Measurements from ENCODE around the gene SYN1. TPM values are rescaled to one million over a fixed set of nuclear protein-coding genes. Genes with fewer than 3 reads are reported as not detected.
"Not testable (repeated sequence)": the region's sequence is repeated elsewhere in the genome, so short reads cannot be mapped to it uniquely, and the experiment has no call there.

Gene SYN1
- polyA plus RNA-seq: 0.07 to 0.36 TPM in 2 of 3 replicates, not detected in the other
- polyA plus RNA-seq (2011; ENCODE audit: low read depth): 0.49 TPM
- 0.34 and 0.56 TPM in 2 replicates for polyA plus RNA-seq (2011; cell fraction: cytosol; rRNA removed)
- polyA plus RNA-seq (2011; cell fraction: nucleus; rRNA removed): 0.19 and 1.1 TPM in 2 replicates
- polyA plus RNA-seq (2012; ENCODE audit: low replicate concordance): 0.85 and 1.2 TPM in 2 replicates
- 0.10 to 3.0 TPM in 2 of 3 replicates, not detected in the other for polyA minus RNA-seq
- polyA minus RNA-seq (2011; cell fraction: cytosol; rRNA and poly(A)+ RNA removed): not detected
- polyA minus RNA-seq (2011; cell fraction: nucleus; rRNA and poly(A)+ RNA removed): 0.32 TPM in 1 of 2 replicates, not detected in the other

DNA sequence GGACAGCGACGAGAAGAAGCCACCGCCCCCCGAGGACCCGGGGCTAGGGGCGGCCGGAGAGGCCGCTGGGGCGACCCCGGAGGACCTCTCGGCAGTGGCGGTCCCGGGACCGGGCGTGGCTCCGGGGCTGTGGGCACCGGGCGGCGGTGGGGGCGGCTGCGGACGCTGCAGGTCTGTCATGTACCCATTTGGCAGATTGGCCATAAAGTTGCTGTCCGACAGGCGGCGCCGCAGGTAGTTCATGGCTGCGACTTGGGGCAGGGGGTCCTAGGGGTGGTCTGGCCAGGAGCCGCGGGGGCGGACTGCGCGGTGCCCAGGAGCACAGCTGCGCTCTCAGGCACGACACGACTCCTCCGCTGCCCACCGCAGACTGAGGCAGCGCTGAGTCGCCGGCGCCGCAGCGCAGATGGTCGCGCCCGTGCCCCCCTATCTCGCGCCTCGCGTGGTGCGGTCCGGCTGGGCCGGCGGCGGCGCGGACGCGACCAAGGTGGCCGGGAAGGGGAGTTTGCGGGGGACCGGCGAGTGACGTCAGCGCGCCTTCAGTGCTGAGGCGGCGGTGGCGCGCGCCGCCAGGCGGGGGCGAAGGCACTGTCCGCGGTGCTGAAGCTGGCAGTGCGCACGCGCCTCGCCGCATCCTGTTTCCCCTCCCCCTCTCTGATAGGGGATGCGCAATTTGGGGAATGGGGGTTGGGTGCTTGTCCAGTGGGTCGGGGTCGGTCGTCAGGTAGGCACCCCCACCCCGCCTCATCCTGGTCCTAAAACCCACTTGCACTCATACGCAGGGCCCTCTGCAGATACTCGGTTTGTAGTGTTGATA, at the start of gene SYN1:
Gene SYN1 (minus strand): TSS at position 372 of the 817 bp plus-strand sequence. CDS start 129 bp downstream, at position 243.
- DNase-seq (ENCODE audit: low read depth, low spot score) (no peak), FAIRE-seq (no peak)
- Histone ChIP-seq H3K9ac (ENCODE audit: control insufficient read depth, extremely low read depth, insufficient read depth, low read length) (no peak within 1 kb of the TSS), H3K9me3 (ENCODE audit: control insufficient read depth, low read depth, low read length) (no peaks in the 10 kb centered on the region), H3K9me1 (ENCODE audit: control insufficient read depth, extremely low read depth, insufficient read depth, low read length) (no peaks in the 10 kb centered on the region), H3K27me3 (ENCODE audit: control insufficient read depth, extremely low read depth, insufficient read depth, low read length) (peaks cover 10% of the 10 kb centered on the region), H2AFZ (ENCODE audit: control insufficient read depth, low read length) (no peak within 1 kb of the TSS), H3K4me3 (ENCODE audit: control insufficient read depth in 2 of 3, extremely low read depth in 1 of 3, insufficient read depth in 2 of 3, low read depth in 1 of 3, low read length in 3 of 3) (peak within 1 kb of the TSS in 2 of 3 experiments; percentile 15 to 22), H3K36me3 (ENCODE audit: control insufficient read depth in 2 of 2, extremely low read depth in 1 of 2, insufficient read depth in 2 of 2, low read length in 2 of 2) (no peaks in the 10 kb centered on the region), H4K20me1 (ENCODE audit: control insufficient read depth, extremely low read depth, insufficient read depth, low read length) (no peaks in the 10 kb centered on the region), H3K27ac (ENCODE audit: control insufficient read depth, insufficient read depth, low read length) (no peak within 1 kb of the TSS), H3K79me2 (ENCODE audit: control insufficient read depth, insufficient read depth, low read length) (no peaks in the 10 kb centered on the region), H3K4me1 (ENCODE audit: control insufficient read depth, extremely low read depth, insufficient read depth, low read length) (no peaks in the 10 kb centered on the region), H3K4me2 (ENCODE audit: control insufficient read depth, extremely low read depth, insufficient read depth, low read depth, low read length) (no peak within 1 kb of the TSS)
- TF ChIP-seq CTCF (optimal IDR thresholded peaks at IDR 0.05 in 1 of 3, IDR thresholded peaks at IDR 0.05 in 1 of 3, conservative IDR thresholded peaks at IDR 0.05 in 1 of 3; ENCODE audit: extremely low read depth in 1 of 3, insufficient read depth in 2 of 3, low read length in 3 of 3) (peak in 1 of 3 experiments; percentile 39), EZH2 (IDR thresholded peaks at IDR 0.05; ENCODE audit: low read length) (no peak)
- dilution Hi-C loops (cut with MboI; ENCODE audit: extremely low pct_ligation_motif_present, low sequenced_read_pairs): no loop called here

DNA sequence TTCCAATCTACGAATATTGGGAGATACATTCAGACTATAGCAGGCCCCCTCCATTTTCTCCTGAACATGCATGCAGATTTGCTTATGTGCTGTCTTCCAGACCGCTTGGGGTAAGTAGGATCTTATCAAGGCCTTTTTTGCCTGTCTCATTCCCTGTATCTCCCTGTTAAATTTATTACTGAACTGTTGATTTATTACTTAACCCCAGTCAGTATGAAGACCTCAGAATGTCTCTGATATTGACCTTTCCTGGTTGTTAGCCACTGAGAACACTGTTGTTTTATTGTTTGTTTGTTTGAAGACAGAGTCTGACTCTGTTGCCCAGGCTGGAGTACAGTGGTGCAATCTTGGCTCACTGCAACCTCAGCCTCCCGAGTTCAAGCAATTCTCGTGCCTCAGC, 46.1 kb upstream of the SYN1 start:
- dilution Hi-C loops (cut with MboI; ENCODE audit: extremely low pct_ligation_motif_present, low sequenced_read_pairs); H3K27ac ChIP-seq (ENCODE audit: control insufficient read depth, insufficient read depth, low read length); H3K4me2 ChIP-seq (ENCODE audit: control insufficient read depth, extremely low read depth, insufficient read depth, low read depth, low read length); DNase-seq (ENCODE audit: low read depth, low spot score); H3K9ac ChIP-seq (ENCODE audit: control insufficient read depth, extremely low read depth, insufficient read depth, low read length); H2AFZ ChIP-seq (ENCODE audit: control insufficient read depth, low read length); H3K4me3 ChIP-seq (ENCODE audit: control insufficient read depth in 2 of 3, extremely low read depth in 1 of 3, insufficient read depth in 2 of 3, low read depth in 1 of 3, low read length in 3 of 3); H3K9me1 ChIP-seq (ENCODE audit: control insufficient read depth, extremely low read depth, insufficient read depth, low read length); H4K20me1 ChIP-seq (ENCODE audit: control insufficient read depth, extremely low read depth, insufficient read depth, low read length); H3K27me3 ChIP-seq (ENCODE audit: control insufficient read depth, extremely low read depth, insufficient read depth, low read length); H3K79me2 ChIP-seq (ENCODE audit: control insufficient read depth, insufficient read depth, low read length); H3K9me3 ChIP-seq (ENCODE audit: control insufficient read depth, low read depth, low read length); H3K4me1 ChIP-seq (ENCODE audit: control insufficient read depth, extremely low read depth, insufficient read depth, low read length); H3K36me3 ChIP-seq (ENCODE audit: control insufficient read depth in 2 of 2, extremely low read depth in 1 of 2, insufficient read depth in 2 of 2, low read length in 2 of 2); FAIRE-seq: not testable (repeated sequence)
